Activated B cell treated with CpG ODN at 0.5 μM for 24 hours (primary cell): ENCODE results near the gene ARHGEF38. TPM values are rescaled to one million over a fixed set of nuclear protein-coding genes. Genes with fewer than 3 reads are reported as not detected.

Source experiments
- ATAC-seq: fragments of 200-7000 bp; cut with Tn5 transposase; one replicate; pipeline ENCODE4 v1.10.0; 2021; ENCODE audit warnings: low read depth, mild to moderate bottlenecking, moderate library complexity
- CTCF ChIA-PET: fragments of 350-600 bp; sonication (Branson Sonifier 250); formaldehyde crosslinking; loops from one replicate; lab custom pipeline; 2021; ENCODE audit warnings: antibody characterized with exemption; lab: Charles Lee
- POLR2A ChIA-PET: fragments of 350-600 bp; sonication (Branson Sonifier 250); formaldehyde crosslinking; loops from one replicate; lab custom pipeline; 2021; ENCODE audit warnings: antibody characterized with exemption; lab: Charles Lee
- DNase-seq: peaks from one replicate; pipeline ENCODE4 v3.0.0; 2022
- H3K27ac Mint-ChIP-seq: one replicate; pipeline ENCODE4 v1.8.0; 2020; ENCODE audit warnings: mixed read lengths
- H3K27me3 Mint-ChIP-seq: one replicate; pipeline ENCODE4 v1.8.0; 2021; ENCODE audit warnings: mixed read lengths
- H3K36me3 Mint-ChIP-seq: one replicate; pipeline ENCODE4 v1.8.0; 2021; ENCODE audit warnings: low read depth, mixed read lengths
- H3K4me1 Mint-ChIP-seq: one replicate; pipeline ENCODE4 v1.8.0; 2021; ENCODE audit warnings: mixed read lengths
- H3K4me3 Mint-ChIP-seq: one replicate; pipeline ENCODE4 v1.8.0; 2020; ENCODE audit warnings: mild to moderate bottlenecking, mixed read lengths
- H3K9me3 Mint-ChIP-seq: one replicate; pipeline ENCODE4 v1.8.0; 2020; ENCODE audit warnings: mixed read lengths
- CTCF ChIP-seq: fragments of 200-600 bp; IDR thresholded peaks from one replicate; pipeline ENCODE4 v1.8.0; 2022; ENCODE audit warnings: antibody characterized with exemption, mild to moderate bottlenecking
- intact Hi-C: fragments of 100-400 bp; cut with micrococcal nuclease; formaldehyde crosslinking; loops from one replicate; pipeline ENCODE4 v1.15.1; 2024
- total RNA-seq: library from RNA; stranded (reverse); gene quantifications from 2 replicates; pipeline ENCODE4 v1.2.3, GENCODE V29; 2022

Gene ARHGEF38
- total RNA-seq, 1 donor from 2014 or later, result not detected

GRCh38 chr4:105631818-105632400, 79.5 kb downstream of the ARHGEF38 start:
- Mint-ChIP-seq H3K9me3 (no peaks in the 10 kb centered on the region), H3K36me3 (no peaks in the 10 kb centered on the region), H3K27ac (no peak overlapping the region), H3K4me1 (peaks cover 10% of the 10 kb centered on the region), H3K27me3 (no peaks in the 10 kb centered on the region), H3K4me3 (no peak overlapping the region)
- ATAC-seq (no peak), DNase-seq (no peak)
- POLR2A ChIA-PET, result no interaction called here
- intact Hi-C loops, result no loop called here
- CTCF ChIA-PET, result no interaction called here
- no peak for TF ChIP-seq CTCF

- H3K36me3 Mint-ChIP-seq, result no peaks in the 10 kb centered on the region
- intact Hi-C loops, result no loop called here
- POLR2A ChIA-PET, result no interaction called here
- no peak for TF ChIP-seq CTCF
- CTCF ChIA-PET, result no interaction called here
- DNase-seq (no peak), ATAC-seq (no peak)
- H3K27me3 Mint-ChIP-seq, result no peaks in the 10 kb centered on the region
- no peak overlapping the region for H3K4me3 Mint-ChIP-seq
- peaks cover 13% of the 10 kb centered on the region for H3K4me1 Mint-ChIP-seq
- no peak overlapping the region for H3K27ac Mint-ChIP-seq
- no peaks in the 10 kb centered on the region for H3K9me3 Mint-ChIP-seq
Observed at GRCh38 chr4:105632599-105632998, 80.2 kb downstream of the ARHGEF38 start.

GRCh38 chr4:105633241-105633640, 80.8 kb downstream of the ARHGEF38 start:
- POLR2A ChIA-PET, result no interaction called here
- no peak for ATAC-seq
- intact Hi-C loops, result no loop called here

GRCh38 chr4:105634402-105635080, 82.1 kb downstream of the ARHGEF38 start:
- Mint-ChIP-seq H3K27ac (no peak overlapping the region), H3K36me3 (no peaks in the 10 kb centered on the region), H3K9me3 (no peaks in the 10 kb centered on the region), H3K27me3 (no peaks in the 10 kb centered on the region), H3K4me1 (peaks cover 17% of the 10 kb centered on the region), H3K4me3 (no peak overlapping the region)
- POLR2A ChIA-PET, result no interaction called here
- CTCF ChIA-PET, result no interaction called here
- TF ChIP-seq CTCF, result no peak
- intact Hi-C loops, result no loop called here
- DNase-seq (no peak), ATAC-seq (no peak)

More at GRCh38 chr4:105633241-105633640, 80.8 kb downstream of the ARHGEF38 start:
- no peak for TF ChIP-seq CTCF
- Mint-ChIP-seq H3K4me3 (no peak overlapping the region), H3K27me3 (no peaks in the 10 kb centered on the region), H3K4me1 (peaks cover 17% of the 10 kb centered on the region), H3K27ac (no peak overlapping the region), H3K9me3 (no peaks in the 10 kb centered on the region), H3K36me3 (no peaks in the 10 kb centered on the region)
- DNase-seq, result no peak
- CTCF ChIA-PET, result no interaction called here

- Mint-ChIP-seq H3K27me3 (peaks cover 5% of the 10 kb centered on the region), H3K4me1 (peaks cover 17% of the 10 kb centered on the region), H3K27ac (no peak overlapping the region), H3K9me3 (peaks cover 3% of the 10 kb centered on the region), H3K36me3 (no peaks in the 10 kb centered on the region), H3K4me3 (peak overlapping the region; percentile 11)
- DNase-seq, result no peak
- intact Hi-C loops, result no loop called here
- ChIA-PET POLR2A (no interaction called here), CTCF (interaction anchor here (0.8 kb wide), 1 partner anchor 164 kb away, joined by 3 read pairs; the partner anchor contains the start of gene PPA2)
- no peak for TF ChIP-seq CTCF
- ATAC-seq, result peak; percentile 65
Observed at GRCh38 chr4:105637408-105638176, 85.2 kb downstream of the ARHGEF38 start.
